KOPT-K1 (cell line): ENCODE results near the gene ACAP2.
A peak's percentile ranks its signal among the peaks of the same experiment; 100 is the strongest.

ENCODE experiments used
- H3K27ac ChIP-seq: fragments of 200-600 bp; sonication (generic); 2 replicates; pipeline ENCODE4 v1.5.1; 2016; ENCODE audit warnings: antibody characterized with exemption, mild to moderate bottlenecking, low read depth, low read length; ENCODE audit not compliant: poor library complexity, severe bottlenecking
- H3K36me3 ChIP-seq: fragments of 200-600 bp; sonication (generic); 2 replicates; pipeline ENCODE4 v1.5.1; 2017; ENCODE audit warnings: antibody characterized with exemption, mild to moderate bottlenecking, low read length, moderate library complexity; ENCODE audit not compliant: insufficient read depth
- H3K9me3 ChIP-seq: fragments of 200-600 bp; sonication (generic); 2 replicates; pipeline ENCODE4 v1.5.1; 2017; ENCODE audit warnings: antibody characterized with exemption, low read length, mild to moderate bottlenecking; ENCODE audit not compliant: insufficient read depth, poor library complexity, severe bottlenecking

Gene ACAP2

GRCh38 chr3:195269375-195270078 is 173.3 kb downstream of the ACAP2 start:
- H3K36me3 ChIP-seq, result peaks cover 39% of the 10 kb centered on the region
- no peaks in the 10 kb centered on the region for H3K9me3 ChIP-seq
- H3K27ac ChIP-seq, result peak overlapping the region; percentile 67

DNA sequence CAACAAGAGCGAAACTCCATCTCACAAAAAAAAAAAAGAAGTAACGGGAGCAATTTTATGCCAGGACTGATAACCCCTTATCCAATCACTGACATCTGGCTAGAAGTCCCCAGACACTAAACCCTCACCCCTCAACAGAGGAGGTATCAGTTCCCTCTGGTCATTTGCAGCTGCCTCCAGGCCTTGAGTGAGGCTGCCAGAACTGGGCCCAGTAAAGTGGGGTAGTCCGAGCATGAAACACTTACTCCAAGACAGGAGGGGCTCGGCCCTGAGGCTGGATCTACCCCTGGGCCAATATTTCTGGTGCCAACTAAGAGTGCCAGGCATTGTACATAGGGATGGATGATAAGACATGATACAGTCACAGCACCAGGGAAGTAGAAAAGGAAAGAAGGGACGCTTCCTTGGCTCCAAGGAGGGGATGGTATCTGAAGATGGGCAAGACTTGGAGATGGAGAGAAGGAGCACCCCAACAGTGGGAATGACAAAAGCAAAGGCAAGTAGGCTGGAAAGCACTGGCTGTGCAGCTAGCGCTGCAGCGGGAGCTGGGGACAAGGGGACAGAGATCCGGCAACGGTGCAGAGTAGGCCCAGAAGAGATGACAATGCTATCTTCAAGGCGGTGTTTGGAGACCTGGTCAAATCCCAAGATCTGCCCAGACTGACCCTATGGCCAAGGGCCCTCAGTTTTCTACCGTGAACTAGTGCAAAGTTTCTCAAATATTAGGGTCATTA is 174.1 kb downstream of the ACAP2 start:
- Histone ChIP-seq H3K36me3 (peaks cover 35% of the 10 kb centered on the region), H3K27ac (no peak overlapping the region), H3K9me3 (no peaks in the 10 kb centered on the region)

DNA sequence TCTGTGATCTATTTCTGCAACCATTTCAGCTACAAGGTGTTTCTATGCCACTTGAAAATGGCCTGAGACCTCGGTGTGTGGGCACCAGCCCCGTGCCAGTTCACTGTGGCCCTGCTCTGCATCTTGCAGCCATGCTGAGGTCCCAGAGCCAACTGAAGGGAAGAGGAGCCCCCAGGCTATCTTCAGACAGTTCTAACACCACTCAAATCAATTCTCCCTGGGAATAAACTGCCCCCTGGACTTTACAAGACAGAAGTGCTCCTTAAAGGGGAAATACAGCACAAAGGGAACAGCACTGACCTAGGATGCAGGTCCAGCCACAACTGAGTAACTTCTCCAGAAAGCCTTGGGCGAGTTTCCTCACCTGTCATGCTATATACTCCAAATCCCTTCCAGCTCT is 175.7 kb downstream of the ACAP2 start:
- peaks cover 42% of the 10 kb centered on the region for H3K36me3 ChIP-seq
- no peaks in the 10 kb centered on the region for H3K9me3 ChIP-seq
- no peak overlapping the region for H3K27ac ChIP-seq

- H3K27ac ChIP-seq, result no peak overlapping the region
- no peaks in the 10 kb centered on the region for H3K9me3 ChIP-seq
- H3K36me3 ChIP-seq, result peaks cover 42% of the 10 kb centered on the region
Measured at GRCh38 chr3:195266428-195266827, 176.4 kb downstream of the ACAP2 start.

DNA sequence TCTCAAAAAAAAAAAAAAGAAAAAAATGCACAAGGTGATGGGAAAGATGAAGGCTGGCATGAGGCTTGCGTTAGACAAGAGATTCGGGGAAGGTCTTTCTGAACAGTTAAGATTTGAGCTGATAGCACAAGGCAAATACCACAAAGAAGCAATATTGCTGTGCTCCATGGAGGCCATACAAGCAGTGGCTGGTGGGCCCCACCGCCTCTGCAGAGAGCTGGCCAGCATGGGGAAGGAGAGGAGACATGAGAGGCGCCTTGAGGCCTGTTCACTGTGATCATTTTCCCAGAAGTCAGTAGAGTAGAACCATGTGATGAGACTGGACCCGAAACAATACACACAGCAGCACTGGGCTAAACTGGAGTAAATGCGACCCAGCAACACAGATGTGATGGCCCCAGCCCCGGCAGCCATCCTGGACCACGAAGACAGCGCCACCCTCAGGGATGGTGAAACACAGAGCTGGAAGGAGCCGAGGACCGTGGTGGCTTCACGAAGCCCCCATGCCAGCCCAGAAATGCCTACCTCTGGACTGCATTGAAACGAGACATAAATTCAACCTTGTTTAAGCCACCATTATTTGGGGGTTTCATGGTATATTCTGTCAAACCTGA is 177.3 kb downstream of the ACAP2 start:
- Histone ChIP-seq H3K27ac (no peak overlapping the region), H3K36me3 (peaks cover 42% of the 10 kb centered on the region), H3K9me3 (no peaks in the 10 kb centered on the region)

DNA sequence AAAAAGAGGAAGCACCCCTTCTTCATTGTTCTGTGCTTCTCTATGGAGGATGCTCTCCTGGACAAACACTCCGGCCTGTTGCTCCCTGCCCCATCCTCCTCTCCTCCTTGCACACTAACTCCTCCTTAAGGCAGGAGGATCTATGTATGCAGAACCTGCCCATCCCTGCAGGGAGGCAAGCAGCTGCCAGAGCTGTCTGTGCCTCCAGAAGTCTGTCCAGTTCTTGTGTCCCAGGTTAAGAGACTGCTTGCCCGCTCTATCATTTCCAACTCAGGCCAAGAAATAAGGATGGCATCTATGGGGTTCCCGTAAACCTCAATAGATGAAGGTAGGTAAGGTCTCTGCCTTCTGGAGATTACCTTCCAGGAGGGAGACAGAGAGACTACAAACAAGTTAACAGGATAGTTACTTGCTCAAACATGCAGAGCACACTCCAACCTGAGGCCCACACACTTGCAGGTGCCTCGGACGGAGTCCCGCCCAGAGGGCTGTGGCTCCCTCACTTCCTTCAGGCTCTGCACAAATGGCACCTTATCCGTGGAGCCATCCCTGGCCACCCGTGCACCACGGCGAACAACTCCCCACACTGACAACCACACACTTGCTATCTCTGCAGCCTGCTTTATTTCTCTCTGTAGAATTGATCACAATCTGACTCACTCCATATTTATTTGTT is 178.8 kb downstream of the ACAP2 start:
- Histone ChIP-seq H3K36me3 (peaks cover 42% of the 10 kb centered on the region), H3K27ac (no peak overlapping the region), H3K9me3 (no peaks in the 10 kb centered on the region)

DNA sequence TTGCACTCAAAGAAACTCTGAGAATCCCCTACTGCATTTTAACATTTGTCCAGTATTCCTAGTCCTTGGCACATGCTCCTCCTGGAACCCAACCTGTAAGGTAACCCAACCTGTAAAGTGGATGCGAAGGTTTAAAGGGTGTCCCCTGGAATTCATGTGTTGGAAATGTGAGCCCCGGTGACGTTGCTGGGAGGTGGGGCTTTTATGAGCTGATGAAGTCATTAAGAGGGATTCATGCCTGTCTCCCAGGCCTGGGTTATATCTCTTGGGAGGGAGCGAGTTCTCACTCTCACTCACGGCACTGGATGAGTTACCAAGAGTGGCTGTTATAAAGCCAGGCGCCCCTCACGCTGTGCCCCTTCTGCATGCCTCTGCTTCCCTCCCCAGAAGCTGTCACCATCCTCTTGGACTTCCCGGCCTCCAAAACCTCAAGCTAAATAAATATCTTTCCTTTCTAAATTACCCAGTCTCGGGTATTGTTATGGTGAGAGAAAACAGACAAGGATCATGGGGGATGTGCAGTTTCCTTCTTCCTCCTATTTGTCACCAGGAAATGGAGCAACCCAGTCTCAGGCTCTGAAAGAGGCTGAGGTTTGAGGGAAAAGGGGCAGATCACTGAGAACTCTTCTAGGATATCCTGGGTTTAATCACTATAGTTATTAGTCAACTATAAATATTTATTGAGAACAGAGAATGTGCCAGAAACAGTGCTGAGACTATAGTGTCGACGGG is 179.5 kb downstream of the ACAP2 start:
- Histone ChIP-seq H3K9me3 (no peaks in the 10 kb centered on the region), H3K36me3 (peaks cover 36% of the 10 kb centered on the region), H3K27ac (no peak overlapping the region)

DNA sequence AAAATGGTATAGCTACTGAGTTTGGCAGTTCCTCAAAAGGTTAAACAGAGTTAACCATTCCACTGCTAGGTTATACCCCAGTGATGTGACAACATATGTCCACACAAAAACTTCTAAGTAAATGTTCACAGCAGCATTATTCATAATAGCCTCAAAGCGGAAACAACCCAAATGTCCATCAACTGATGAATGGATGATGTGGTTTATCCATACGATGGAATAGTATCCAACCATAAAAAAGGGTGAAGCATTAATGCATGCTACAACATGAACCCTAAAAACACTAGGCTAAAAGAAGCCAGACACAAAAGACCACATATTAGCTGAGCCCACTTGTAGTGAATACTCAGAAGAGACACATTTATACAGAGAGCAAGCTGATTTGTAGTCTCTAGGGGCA is 180.9 kb downstream of the ACAP2 start:
- Histone ChIP-seq H3K36me3 (peaks cover 26% of the 10 kb centered on the region), H3K9me3 (no peaks in the 10 kb centered on the region), H3K27ac (no peak overlapping the region)

DNA sequence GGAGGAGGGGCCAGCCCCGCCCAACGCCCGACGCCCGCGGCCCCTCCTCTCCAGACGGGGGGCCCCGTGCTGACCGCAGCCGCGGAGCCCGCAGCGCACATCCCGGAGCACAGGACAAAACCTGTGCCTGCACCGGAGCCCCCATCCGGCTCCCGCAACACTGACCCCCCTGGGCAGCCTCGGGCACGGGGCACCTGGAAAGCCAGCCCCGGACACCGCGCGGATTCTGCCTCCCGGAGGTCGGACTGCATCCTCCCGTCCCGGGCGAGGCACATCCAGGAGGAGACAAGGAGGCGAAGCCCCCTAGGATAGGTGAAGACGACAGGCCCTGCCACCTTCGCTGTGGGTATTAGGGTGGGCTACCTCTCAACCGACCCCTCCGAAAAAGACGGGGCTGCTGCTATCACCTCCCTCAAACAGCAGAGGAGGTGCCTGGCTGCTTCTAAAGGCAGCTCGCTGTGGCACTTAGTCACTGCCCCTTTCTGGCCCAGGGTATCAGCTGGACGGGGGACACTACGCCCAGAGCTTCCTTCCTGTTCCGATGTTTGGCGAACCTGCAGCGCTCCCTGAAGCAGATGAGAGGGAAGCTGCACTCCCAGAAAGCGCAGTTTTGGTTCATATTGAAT is 182.4 kb downstream of the ACAP2 start:
- no peaks in the 10 kb centered on the region for H3K9me3 ChIP-seq
- peaks cover 16% of the 10 kb centered on the region; the same call in 1 of the 2 replicates for H3K36me3 ChIP-seq
- peak overlapping the region; percentile 65 for H3K27ac ChIP-seq

GRCh38 chr3:195259475-195260279 is 183.1 kb downstream of the ACAP2 start:
- Histone ChIP-seq H3K27ac (peak overlapping the region; percentile 65), H3K9me3 (no peaks in the 10 kb centered on the region), H3K36me3 (peaks cover 13% of the 10 kb centered on the region; the same call in 1 of the 2 replicates)

GRCh38 chr3:195259154-195259474 is 183.7 kb downstream of the ACAP2 start:
- Histone ChIP-seq H3K36me3 (peaks cover 13% of the 10 kb centered on the region; the same call in 1 of the 2 replicates), H3K27ac (peak overlapping the region; percentile 65), H3K9me3 (no peaks in the 10 kb centered on the region)

- Histone ChIP-seq H3K36me3 (peaks cover 13% of the 10 kb centered on the region; the same call in 1 of the 2 replicates), H3K9me3 (no peaks in the 10 kb centered on the region), H3K27ac (peak overlapping the region; percentile 65)
Measured at GRCh38 chr3:195258449-195259153, 184.2 kb downstream of the ACAP2 start.
